Mesendoderm (in vitro differentiated cells): ENCODE measurements around the gene HADHB.

ENCODE experiments used
- DNase-seq: peaks from one replicate; pipeline ENCODE4 v3.0.0; 2013
- H2AK5ac ChIP-seq: 2 replicates; pipeline ENCODE4 v1.6.1; 2013; ENCODE audit warnings: low read length, inconsistent platforms
- H2BK120ac ChIP-seq: 2 replicates; pipeline ENCODE4 v1.6.1; 2013; ENCODE audit warnings: low read depth, mild to moderate bottlenecking, low read length, moderate library complexity, mixed read lengths
- H2BK15ac ChIP-seq: replicated peaks from 2 replicates; pipeline ENCODE4 v1.6.1; 2013; ENCODE audit warnings: low read depth, mild to moderate bottlenecking, moderate library complexity
- H2BK5ac ChIP-seq: 2 replicates; pipeline ENCODE4 v1.6.1; 2013; ENCODE audit warnings: low read length, inconsistent platforms
- H3K18ac ChIP-seq: 2 replicates; pipeline ENCODE4 v1.6.1; 2013; ENCODE audit warnings: mild to moderate bottlenecking, low read length, mixed read lengths
- H3K23ac ChIP-seq: one replicate; pipeline ENCODE4 v1.6.1; 2013; ENCODE audit warnings: low read length
- H3K27ac ChIP-seq: 2 replicates; pipeline ENCODE4 v1.5.1; 2013; ENCODE audit warnings: low read depth, mild to moderate bottlenecking, inconsistent platforms, low read length, moderate library complexity
- H3K27me3 ChIP-seq: 2 replicates; pipeline ENCODE4 v1.6.1; 2013; ENCODE audit warnings: low read length, control low read depth, mild to moderate bottlenecking, inconsistent platforms; ENCODE audit not compliant: insufficient read depth, poor library complexity
- H3K36me3 ChIP-seq: 2 replicates; pipeline ENCODE4 v1.6.1; 2013; ENCODE audit warnings: low read length, inconsistent platforms; ENCODE audit not compliant: control insufficient read depth, insufficient read depth
- H3K4ac ChIP-seq: one replicate; pipeline ENCODE4 v1.6.1; 2013; ENCODE audit warnings: low read depth, mild to moderate bottlenecking, low read length, moderate library complexity
- H3K4me1 ChIP-seq: 2 replicates; pipeline ENCODE4 v1.6.1; 2013; ENCODE audit warnings: low read depth, low read length, inconsistent platforms; ENCODE audit not compliant: control insufficient read depth
- H3K4me2 ChIP-seq: 2 replicates; pipeline ENCODE4 v1.6.1; 2013; ENCODE audit warnings: low read length
- H3K4me3 ChIP-seq: 2 replicates; pipeline ENCODE4 v1.5.1; 2013; ENCODE audit warnings: mild to moderate bottlenecking, low read length
- H3K56ac ChIP-seq: one replicate; pipeline ENCODE4 v1.6.1; 2013; ENCODE audit warnings: low read length
- H3K79me1 ChIP-seq: 2 replicates; pipeline ENCODE4 v1.6.1; 2013; ENCODE audit warnings: low read length, inconsistent platforms
- H3K79me2 ChIP-seq: 2 replicates; pipeline ENCODE4 v1.6.1; 2013; ENCODE audit warnings: mild to moderate bottlenecking, low read length; ENCODE audit not compliant: control insufficient read depth, insufficient read depth
- H3K9ac ChIP-seq: 2 replicates; pipeline ENCODE4 v1.6.1; 2013; ENCODE audit warnings: low read length, inconsistent platforms
- H4K5ac ChIP-seq: one replicate; pipeline ENCODE4 v1.6.1; 2013; ENCODE audit warnings: low read length
- H4K8ac ChIP-seq: one replicate; pipeline ENCODE4 v1.6.1; 2013; ENCODE audit warnings: low read depth, mild to moderate bottlenecking, control low read depth, low read length, moderate library complexity
- WGBS: extraction: QIAGEN DNeasy Blood & Tissue Kit; methylation state at CpG from one replicate; pipeline ENCODE4 v1.1.7; 2013; ENCODE audit warnings: low lambda C conversion rate, missing lambda C conversion rate; ENCODE audit not compliant: insufficient coverage; ENCODE audit errors: extremely low coverage; 5-methylcytosine and 5-hydroxymethylcytosine counted together

The HADHB gene

DNA sequence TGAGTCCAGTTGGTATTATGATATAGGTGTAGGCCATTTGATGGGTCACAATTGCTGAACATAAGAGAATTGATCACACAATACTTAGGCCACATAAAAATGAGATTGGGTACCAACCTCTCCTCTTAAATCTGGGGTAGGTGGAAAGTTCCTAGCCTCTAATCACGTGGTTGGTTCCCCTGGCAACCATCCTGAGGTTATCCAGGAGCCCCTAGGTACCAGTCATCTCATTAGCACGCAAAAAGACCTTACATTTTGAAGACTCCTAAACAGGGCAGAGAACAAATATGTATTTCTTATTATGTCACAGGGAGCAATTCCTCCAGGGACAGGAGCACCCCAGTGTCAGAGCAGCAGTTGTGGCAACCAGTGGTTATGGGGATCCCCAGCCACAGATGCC is 88.6 kb downstream of the HADHB start:
- Histone ChIP-seq H3K18ac (no peak overlapping the region), H3K79me1 (no peaks in the 10 kb centered on the region), H3K9ac (no peak overlapping the region), H3K4ac (no peak overlapping the region), H3K79me2 (no peaks in the 10 kb centered on the region), H2AK5ac (no peak overlapping the region), H2BK15ac (no peak overlapping the region), H2BK5ac (no peak overlapping the region), H3K36me3 (no peaks in the 10 kb centered on the region), H3K23ac (no peak overlapping the region), H3K4me1 (no peaks in the 10 kb centered on the region), H3K56ac (no peak overlapping the region), H3K27ac (no peak overlapping the region), H4K8ac (no peak overlapping the region), H3K4me3 (no peak overlapping the region), H2BK120ac (no peak overlapping the region), H3K27me3 (no peaks in the 10 kb centered on the region), H3K4me2 (no peak overlapping the region), H4K5ac (no peak overlapping the region)
- whole genome bisulfite sequencing: no CpG with 5 or more reads among the region's 2 CpGs
- peak; percentile 54 for DNase-seq

DNA sequence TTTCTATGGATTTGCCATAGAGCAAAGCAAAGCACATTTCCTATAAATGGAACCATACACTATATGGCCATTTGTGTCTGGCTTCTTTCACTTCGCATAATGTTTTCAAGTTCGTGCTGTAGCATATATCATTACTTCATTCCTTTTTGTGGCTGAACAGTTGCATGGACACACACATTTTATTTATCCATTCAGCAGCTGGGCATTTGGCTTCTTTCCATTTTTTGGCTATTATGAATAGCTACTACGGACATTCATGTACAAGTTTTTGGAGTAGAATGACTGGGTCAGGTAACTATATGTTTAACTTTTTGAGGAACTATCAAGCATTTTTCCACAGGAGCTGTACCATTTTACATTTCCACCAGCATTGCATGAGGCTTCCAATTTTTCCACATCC is 90.5 kb downstream of the HADHB start:
- DNase-seq: no peak
- Histone ChIP-seq H3K18ac (no peak overlapping the region), H2BK120ac (no peak overlapping the region), H3K79me2 (no peaks in the 10 kb centered on the region), H3K4ac (no peak overlapping the region), H4K5ac (no peak overlapping the region), H3K56ac (no peak overlapping the region), H3K27me3 (no peaks in the 10 kb centered on the region), H2BK5ac (no peak overlapping the region), H3K36me3 (no peaks in the 10 kb centered on the region), H3K79me1 (no peaks in the 10 kb centered on the region), H3K4me2 (no peak overlapping the region), H3K23ac (no peak overlapping the region), H4K8ac (no peak overlapping the region), H3K4me3 (no peak overlapping the region), H3K27ac (no peak overlapping the region), H3K9ac (no peak overlapping the region), H3K4me1 (no peaks in the 10 kb centered on the region), H2BK15ac (no peak overlapping the region), H2AK5ac (no peak overlapping the region)
- WGBS: no CpG with 5 or more reads among the region's 3 CpGs

- Histone ChIP-seq H3K4me1 (no peaks in the 10 kb centered on the region), H3K4me3 (no peak overlapping the region), H3K23ac (no peak overlapping the region), H3K79me2 (no peaks in the 10 kb centered on the region), H2BK120ac (no peak overlapping the region), H3K9ac (no peak overlapping the region), H3K36me3 (no peaks in the 10 kb centered on the region), H3K27ac (no peak overlapping the region), H3K79me1 (no peaks in the 10 kb centered on the region), H2AK5ac (no peak overlapping the region), H4K8ac (no peak overlapping the region), H3K4me2 (no peak overlapping the region), H2BK15ac (no peak overlapping the region), H2BK5ac (no peak overlapping the region), H3K18ac (no peak overlapping the region), H4K5ac (no peak overlapping the region), H3K4ac (no peak overlapping the region), H3K56ac (no peak overlapping the region), H3K27me3 (no peaks in the 10 kb centered on the region)
- DNase-seq: no peak
- WGBS: no CpG with 5 or more reads among the region's 2 CpGs
Observed at GRCh38 chr2:26336719-26337118, 92.0 kb downstream of the HADHB start.

DNA sequence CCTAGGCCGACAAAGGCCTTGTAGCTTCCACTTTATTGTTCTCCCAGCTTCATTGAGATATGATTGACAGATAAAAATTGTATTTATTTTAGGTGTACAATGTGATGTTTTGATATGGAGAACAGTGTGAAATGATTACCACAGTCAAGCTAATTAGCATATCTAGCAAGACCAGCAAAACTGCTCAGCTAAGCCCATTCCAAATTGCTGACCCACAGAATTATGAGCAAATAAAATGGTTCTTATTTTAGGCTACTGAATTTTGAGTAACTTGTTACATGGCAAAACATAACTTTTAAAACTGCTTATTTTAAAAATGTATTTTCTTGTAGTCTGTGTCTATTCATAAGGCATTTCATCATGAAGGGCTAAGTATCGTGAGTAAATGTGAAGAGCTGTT is 92.6 kb downstream of the HADHB start:
- WGBS: no CpG with 5 or more reads among the region's 2 CpGs
- H3K18ac ChIP-seq: no peak overlapping the region
- H3K27me3 ChIP-seq: no peaks in the 10 kb centered on the region
- H3K79me1 ChIP-seq: no peaks in the 10 kb centered on the region
- no peak overlapping the region for H3K4ac ChIP-seq
- H4K5ac ChIP-seq: no peak overlapping the region
- H3K4me1 ChIP-seq: no peaks in the 10 kb centered on the region
- H3K4me3 ChIP-seq: no peak overlapping the region
- H3K79me2 ChIP-seq: no peaks in the 10 kb centered on the region
- no peak overlapping the region for H3K23ac ChIP-seq
- no peak overlapping the region for H2AK5ac ChIP-seq
- H3K36me3 ChIP-seq: no peaks in the 10 kb centered on the region
- H4K8ac ChIP-seq: no peak overlapping the region
- no peak overlapping the region for H3K4me2 ChIP-seq
- H2BK120ac ChIP-seq: no peak overlapping the region
- no peak overlapping the region for H2BK5ac ChIP-seq
- H2BK15ac ChIP-seq: no peak overlapping the region
- no peak for DNase-seq
- H3K9ac ChIP-seq: no peak overlapping the region
- H3K27ac ChIP-seq: no peak overlapping the region
- H3K56ac ChIP-seq: no peak overlapping the region
